H1 (cell line): ENCODE data around the gene INTS7. TPM values are rescaled to one million over a fixed set of nuclear protein-coding genes. Genes with fewer than 3 reads are reported as not detected.
A peak's percentile ranks its signal among the peaks of the same experiment; 100 is the strongest.

Source experiments
- CTCF ChIA-PET: fragments of 300-600 bp; sonication (Branson Sonifier 250); formaldehyde crosslinking; loops from one replicate; lab custom pipeline; 2021; ENCODE audit not compliant: partially characterized antibody; lab: Charles Lee
- POLR2A ChIA-PET: fragments of 300-600 bp; sonication (Branson Sonifier 250); formaldehyde crosslinking; loops from one replicate; lab custom pipeline; 2021; ENCODE audit warnings: inconsistent platforms; ENCODE audit not compliant: partially characterized antibody; lab: Charles Lee
- DNase-seq, 2 experiments: peaks; one replicate each; pipeline versions ENCODE4 v3.0.0 to v3.0.0-alpha.2; 2010 to 2022; ENCODE audit warnings: low spot score in 2 of 2, low read depth in 1 of 2, mixed read lengths in 1 of 2
- FAIRE-seq: peaks from 2 replicates; lab custom pipeline; 2011; peaks lifted over from hg19 to GRCh38; lab: Jason Lieb, UNC
- H2AFZ ChIP-seq: 2 replicates; pipeline ENCODE4 v1.8.1; 2012; ENCODE audit warnings: low read length, inconsistent platforms
- H2AK5ac ChIP-seq: 2 replicates; pipeline ENCODE4 v1.6.1; 2013; ENCODE audit warnings: low read depth, low read length
- H2BK120ac ChIP-seq: replicated peaks from 2 replicates; pipeline ENCODE3; 2013; ENCODE audit warnings: low read depth, low read length, inconsistent platforms
- H2BK12ac ChIP-seq: 2 replicates; pipeline ENCODE4 v1.6.1; 2013; ENCODE audit warnings: low read depth, low read length
- H2BK15ac ChIP-seq: 2 replicates; pipeline ENCODE4 v1.6.1; 2013; ENCODE audit warnings: low read length
- H2BK20ac ChIP-seq: 2 replicates; pipeline ENCODE4 v1.6.1; 2013; ENCODE audit warnings: low read length
- H2BK5ac ChIP-seq: 2 replicates; pipeline ENCODE4 v1.6.1; 2013; ENCODE audit warnings: low read depth, low read length
- H3K14ac ChIP-seq: 2 replicates; pipeline ENCODE4 v1.6.1; 2013; ENCODE audit warnings: inconsistent platforms; ENCODE audit not compliant: insufficient read length
- H3K18ac ChIP-seq: 2 replicates; pipeline ENCODE4 v1.6.1; 2013; ENCODE audit warnings: low read length; ENCODE audit errors: extremely low read depth
- H3K23ac ChIP-seq: 2 replicates; pipeline ENCODE4 v1.6.1; 2013; ENCODE audit warnings: inconsistent platforms; ENCODE audit not compliant: insufficient read length
- H3K23me2 ChIP-seq: 2 replicates; pipeline ENCODE4 v1.6.1; 2013; ENCODE audit warnings: low read depth, low read length
- H3K27ac ChIP-seq: 2 replicates; pipeline ENCODE4 v1.6.1; 2011; ENCODE audit warnings: low read depth, low read length, inconsistent platforms
- H3K27me3 ChIP-seq, 4 experiments: replicated peaks in 1 of 4; 1 replicate in 1 of 4; 2 replicates in 3 of 4; pipeline versions ENCODE4 v1.6.1 to v1.8.1; 2011 to 2013; ENCODE audit warnings: low read length in 3 of 4, mild to moderate bottlenecking in 3 of 4, inconsistent platforms in 2 of 4, mixed read lengths in 2 of 4, moderate library complexity in 1 of 4; ENCODE audit not compliant: control insufficient read depth in 3 of 4, insufficient read depth in 3 of 4; ENCODE audit errors: extremely low read depth in 1 of 4
- H3K36me3 ChIP-seq, 4 experiments: 2 replicates each; pipeline versions ENCODE4 v1.6.1 to v1.8.1; 2011 to 2013; ENCODE audit warnings: mild to moderate bottlenecking in 4 of 4, low read length in 3 of 4, moderate library complexity in 2 of 4, control low read depth in 1 of 4, inconsistent platforms in 1 of 4; ENCODE audit not compliant: insufficient read depth in 4 of 4, control insufficient read depth in 2 of 4
- H3K4ac ChIP-seq: replicated peaks from 2 replicates; pipeline ENCODE3; 2013; ENCODE audit warnings: low read length, low read depth, mixed read lengths, inconsistent platforms; ENCODE audit not compliant: insufficient read length
- H3K4me1 ChIP-seq, 4 experiments: replicated peaks in 1 of 4; 1 replicate in 1 of 4; 2 replicates in 3 of 4; pipeline versions ENCODE4 v1.6.1 to v1.8.1; 2011 to 2013; ENCODE audit warnings: low read length in 3 of 4, inconsistent platforms in 2 of 4, mixed read lengths in 1 of 4; ENCODE audit not compliant: insufficient read depth in 4 of 4, control insufficient read depth in 3 of 4
- H3K4me2 ChIP-seq, 2 experiments: 2 replicates each; pipeline versions ENCODE4 v1.6.1 to v1.8.1; 2011 to 2013; ENCODE audit warnings: low read depth in 2 of 2, low read length in 2 of 2, control low read depth in 1 of 2, inconsistent platforms in 1 of 2, mild to moderate bottlenecking in 1 of 2; ENCODE audit not compliant: insufficient read depth in 1 of 2
- H3K4me3 ChIP-seq, 4 experiments: fragments of 200-600, 300-600 bp in 1 of 4; sonication (generic), shearing (Covaris generic), sonication (Bioruptor Twin) in 1 of 4; 2 replicates each; pipeline versions ENCODE4 v1.5.1 to v1.8.1; 2011 to 2016; ENCODE audit warnings: low read length in 4 of 4, low read depth in 3 of 4, control low read depth in 2 of 4, inconsistent platforms in 2 of 4, mild to moderate bottlenecking in 2 of 4, mixed read lengths in 1 of 4, moderate library complexity in 1 of 4; ENCODE audit not compliant: insufficient read depth in 2 of 4; ENCODE audit errors: extremely low read depth in 1 of 4
- H3K56ac ChIP-seq: replicated peaks from 2 replicates; pipeline ENCODE3; 2013; ENCODE audit warnings: low read depth, mild to moderate bottlenecking, mixed read lengths, low read length, inconsistent platforms; ENCODE audit not compliant: insufficient read length
- H3K79me1 ChIP-seq: 2 replicates; pipeline ENCODE4 v1.6.1; 2013; ENCODE audit warnings: low read depth, low read length, control low read depth
- H3K79me2 ChIP-seq, 2 experiments: 2 replicates each; pipeline versions ENCODE4 v1.6.1 to v1.8.1; 2012 to 2013; ENCODE audit warnings: low read length in 2 of 2, mild to moderate bottlenecking in 2 of 2, inconsistent platforms in 1 of 2; ENCODE audit not compliant: insufficient read depth in 2 of 2, control insufficient read depth in 1 of 2
- H3K9ac ChIP-seq, 4 experiments: replicated peaks in 1 of 4; 1 replicate in 1 of 4; 2 replicates in 3 of 4; pipeline versions ENCODE4 v1.6.1 to v1.8.1; 2011 to 2013; ENCODE audit warnings: low read depth in 3 of 4, low read length in 3 of 4, control low read depth in 2 of 4, mild to moderate bottlenecking in 2 of 4, moderate library complexity in 2 of 4, inconsistent platforms in 1 of 4; ENCODE audit errors: extremely low read depth in 1 of 4
- H3K9me3 ChIP-seq, 2 experiments: 2 replicates each; pipeline versions ENCODE4 v1.6.1 to v1.8.1; 2012 to 2013; ENCODE audit warnings: mild to moderate bottlenecking in 2 of 2, moderate library complexity in 2 of 2, control low read depth in 1 of 2, inconsistent platforms in 1 of 2, low read depth in 1 of 2, low read length in 1 of 2, mixed read lengths in 1 of 2; ENCODE audit not compliant: insufficient read depth in 2 of 2
- H4K20me1 ChIP-seq, 2 experiments: replicated peaks in 1 of 2; 2 replicates each; pipeline versions ENCODE3 to v1.8.1; 2011 to 2013; ENCODE audit warnings: inconsistent platforms in 2 of 2, low read length in 2 of 2, mild to moderate bottlenecking in 1 of 2; ENCODE audit not compliant: insufficient read depth in 2 of 2, control insufficient read depth in 1 of 2
- H4K5ac ChIP-seq: 2 replicates; pipeline ENCODE4 v1.6.1; 2013; ENCODE audit warnings: low read length, low read depth, mixed read lengths, inconsistent platforms; ENCODE audit not compliant: insufficient read length
- H4K8ac ChIP-seq: 2 replicates; pipeline ENCODE4 v1.8.0; 2013; ENCODE audit warnings: mild to moderate bottlenecking, moderate library complexity, low read length, inconsistent platforms; ENCODE audit not compliant: insufficient read depth; ENCODE audit errors: extremely low read depth
- H4K91ac ChIP-seq: replicated peaks from 2 replicates; pipeline ENCODE3; 2013; ENCODE audit warnings: low read length, mixed read lengths, inconsistent platforms; ENCODE audit not compliant: insufficient read length
- RAD21 ChIP-seq, 2 experiments: IDR thresholded peaks in 1 of 2; conservative IDR thresholded peaks in 1 of 2; 2 replicates each; pipeline ENCODE4 v1.6.1; 2011; ENCODE audit warnings: low read depth in 2 of 2, low read length in 2 of 2, improper control_type of control experiment in 1 of 2, inconsistent platforms in 1 of 2, mild to moderate bottlenecking in 1 of 2, moderate library complexity in 1 of 2
- SP2 ChIP-seq: IDR thresholded peaks from 2 replicates; pipeline ENCODE4 v1.6.1; 2012; ENCODE audit warnings: mild to moderate bottlenecking, low read length, inconsistent platforms
- WGBS, 2 experiments: shearing (Covaris generic) in 1 of 2; methylation state at CpG; one replicate each; pipeline versions ENCODE4 v1.1.6 to v1.1.7; 2013 to 2015; ENCODE audit warnings: low lambda C conversion rate in 2 of 2, mixed read lengths in 2 of 2, inconsistent platforms in 1 of 2, low coverage in 1 of 2, missing lambda C conversion rate in 1 of 2; ENCODE audit not compliant: insufficient replicate concordance in 2 of 2, insufficient coverage in 1 of 2, insufficient read length in 1 of 2; ENCODE audit errors: extremely low coverage in 1 of 2, missing lambda C conversion rate in 1 of 2; 5-methylcytosine and 5-hydroxymethylcytosine counted together
- polyA plus RNA-seq, 7 experiments: library from polyadenylated mRNA; depleted of rRNA in 3 of 7; stranded (reverse) in 5 of 7; unstranded in 2 of 7; fragments of >200 nt in 5 of 7; fragments of 200-250 nt in 2 of 7; gene quantifications; 1 replicate in 5 of 7; 2 replicates in 1 of 7; 4 replicates in 1 of 7; pipeline versions ENCODE4 v1.2.1 to v1.2.3, GENCODE V29; 2011 to 2013; ENCODE audit warnings: missing spikeins in 2 of 7, mixed read lengths in 2 of 7
- total RNA-seq: library from RNA; stranded (reverse); fragmentation: NEBNext Ultra II Directional; extraction: Animal tissue kit (Norgen Biotek cat#: 25700); gene quantifications from 2 replicates; pipeline ENCODE4 v1.2.1, GENCODE V29; 2021

INTS7 gene
- total and polyA plus RNA-seq, 2 of the 8 experiments (the other 6 are each of a cell fraction or from before 2014, with no cell fraction given): 15.2 to 22.4 TPM

- Histone ChIP-seq H2BK15ac (no peak overlapping the region), H2AK5ac (no peak overlapping the region), H2BK20ac (no peak overlapping the region), H4K8ac (no peak overlapping the region), H3K27me3 (peaks cover 0 to 3% (median 1%) of the 10 kb centered on the region in 4 experiments; a peak in 3 of 7 replicates), H4K20me1 (peaks cover 2 to 5% of the 10 kb centered on the region in 2 experiments), H3K23me2 (no peaks in the 10 kb centered on the region), H3K9ac (no peak overlapping the region), H3K4me1 (peaks cover 0 to 5% (median 3%) of the 10 kb centered on the region in 4 experiments; a peak in 2 of 7 replicates), H3K4me3 (peak overlapping the region in 1 of 4 experiments; percentile 6; a peak in 1 of 8 replicates), H3K56ac (no peak overlapping the region), H2BK120ac (no peak overlapping the region), H2BK12ac (no peak overlapping the region), H3K4ac (no peak overlapping the region), H3K9me3 (no peaks in the 10 kb centered on the region), H3K18ac (no peak overlapping the region), H3K4me2 (no peak overlapping the region), H3K79me2 (no peaks in the 10 kb centered on the region), H3K23ac (no peak overlapping the region), H3K14ac (no peak overlapping the region), H4K91ac (no peak overlapping the region), H4K5ac (no peak overlapping the region), H3K27ac (no peak overlapping the region), H2AFZ (no peak overlapping the region), H3K79me1 (no peaks in the 10 kb centered on the region), H2BK5ac (no peak overlapping the region), H3K36me3 (peaks cover 0 to 17% (median 1%) of the 10 kb centered on the region in 4 experiments; a peak in 3 of 8 replicates)
- FAIRE-seq (no peak), DNase-seq (peak in 1 of 2 experiments; percentile 3)
- peak in 1 of 2 experiments; percentile 5; a peak in 1 of 4 replicates for TF ChIP-seq RAD21 (IDR thresholded peaks at IDR 0.05 in 1 of 2, conservative IDR thresholded peaks at IDR 0.05 in 1 of 2; ENCODE audit: low read depth in 2 of 2, low read length in 2 of 2)
- TF ChIP-seq SP2: no peak
- WGBS, 2 experiments: 49% methylated on average over 11 of the region's 11 CpGs; no CpG with 5 or more reads in 1 of the 2 experiments
- POLR2A ChIA-PET: interaction anchor here (1.2 kb wide), 1 partner anchor 13 kb away, joined by 3 read pairs; no protein-coding TSS in a partner anchor
- CTCF ChIA-PET: interaction anchor here (0.8 to 1.5 kb wide), 4 partner anchors 13 to 267 kb away, joined by 3 to 7 read pairs (median 3); no protein-coding TSS in a partner anchor
Measured at GRCh38 chr1:211947396-211948295, 87.7 kb downstream of the INTS7 start.
